Astrocyte (in vitro differentiated cells and primary cell): ENCODE data around the gene SKA2. TPM values are rescaled to one million over a fixed set of nuclear protein-coding genes. Genes with fewer than 3 reads are reported as not detected.

Experiments
- DNase-seq: peaks from one replicate; pipeline ENCODE4 v3.0.0-alpha.2; 2010; ENCODE audit warnings: low read depth
- FAIRE-seq: peaks from 2 replicates; lab custom pipeline; 2011; peaks lifted over from hg19 to GRCh38; lab: Jason Lieb, UNC
- H2AFZ ChIP-seq: 2 replicates; pipeline ENCODE4 v1.6.0; 2012; ENCODE audit warnings: low read depth, low read length, inconsistent platforms
- H3K27ac ChIP-seq: 2 replicates; pipeline ENCODE4 v1.5.1; 2011; ENCODE audit warnings: low read depth, low read length, inconsistent platforms
- H3K27me3 ChIP-seq: 2 replicates; pipeline ENCODE4 v1.6.0; 2011; ENCODE audit warnings: low read length, inconsistent platforms; ENCODE audit not compliant: insufficient read depth
- H3K36me3 ChIP-seq: 2 replicates; pipeline ENCODE4 v1.5.1; 2011; ENCODE audit warnings: low read length, inconsistent platforms; ENCODE audit not compliant: insufficient read depth
- H3K4me1 ChIP-seq: 2 replicates; pipeline ENCODE4 v1.5.1; 2011; ENCODE audit warnings: low read length, inconsistent platforms; ENCODE audit not compliant: insufficient read depth
- H3K4me2 ChIP-seq: 2 replicates; pipeline ENCODE4 v1.6.0; 2012; ENCODE audit warnings: low read length, inconsistent platforms
- H3K4me3 ChIP-seq: 2 replicates; pipeline ENCODE4 v1.5.1; 2011; ENCODE audit warnings: low read depth, mild to moderate bottlenecking, low read length, inconsistent platforms; ENCODE audit not compliant: insufficient read depth
- H3K79me2 ChIP-seq: 2 replicates; pipeline ENCODE4 v1.6.0; 2012; ENCODE audit warnings: mild to moderate bottlenecking, low read length, inconsistent platforms; ENCODE audit not compliant: insufficient read depth
- H3K9ac ChIP-seq: 2 replicates; pipeline ENCODE4 v1.6.0; 2012; ENCODE audit warnings: mild to moderate bottlenecking, low read length, inconsistent platforms
- H3K9me3 ChIP-seq: 2 replicates; pipeline ENCODE4 v1.5.1; 2012; ENCODE audit warnings: low read depth, mild to moderate bottlenecking, low read length, inconsistent platforms; ENCODE audit not compliant: insufficient read depth
- H4K20me1 ChIP-seq: 2 replicates; pipeline ENCODE4 v1.6.0; 2012; ENCODE audit warnings: low read length, inconsistent platforms; ENCODE audit not compliant: insufficient read depth
- H3K27ac Mint-ChIP-seq: one replicate; pipeline ENCODE4 v1.8.0; 2021; ENCODE audit warnings: mild to moderate bottlenecking, mixed read lengths; ENCODE audit not compliant: unreplicated experiment
- H3K27me3 Mint-ChIP-seq: one replicate; pipeline ENCODE4 v1.8.0; 2021; ENCODE audit warnings: low read depth, mixed read lengths; ENCODE audit not compliant: unreplicated experiment
- H3K36me3 Mint-ChIP-seq: one replicate; pipeline ENCODE4 v1.8.0; 2021; ENCODE audit warnings: low read depth, mixed read lengths; ENCODE audit not compliant: unreplicated experiment
- H3K4me1 Mint-ChIP-seq: one replicate; pipeline ENCODE4 v1.8.0; 2021; ENCODE audit warnings: low read depth, mixed read lengths; ENCODE audit not compliant: unreplicated experiment
- H3K4me3 Mint-ChIP-seq: one replicate; pipeline ENCODE4 v1.8.0; 2021; ENCODE audit warnings: mild to moderate bottlenecking, moderate library complexity, mixed read lengths; ENCODE audit not compliant: unreplicated experiment
- H3K9me3 Mint-ChIP-seq: one replicate; pipeline ENCODE4 v1.8.0; 2021; ENCODE audit warnings: mild to moderate bottlenecking, mixed read lengths; ENCODE audit not compliant: unreplicated experiment
- EZH2 ChIP-seq: IDR thresholded peaks from 2 replicates; pipeline ENCODE4 v1.6.1; 2012; ENCODE audit warnings: mild to moderate bottlenecking, low read length, inconsistent platforms; ENCODE audit not compliant: insufficient read depth
- total RNA-seq: library from RNA; stranded (reverse); gene quantifications from 2 replicates; pipeline ENCODE4 v1.2.1, GENCODE V29; 2021
- TF ChIP-seq, protein P1 (sequence below): IDR thresholded peaks from 2 replicates; pipeline ENCODE4 v1.5.1; 2011; ENCODE audit warnings: low read depth, mild to moderate bottlenecking, inconsistent platforms, low read length, moderate library complexity; ENCODE audit not compliant: insufficient read depth

The SKA2 gene
- total RNA-seq, 1 donor from 2014 or later = 42.6 TPM

DNA sequence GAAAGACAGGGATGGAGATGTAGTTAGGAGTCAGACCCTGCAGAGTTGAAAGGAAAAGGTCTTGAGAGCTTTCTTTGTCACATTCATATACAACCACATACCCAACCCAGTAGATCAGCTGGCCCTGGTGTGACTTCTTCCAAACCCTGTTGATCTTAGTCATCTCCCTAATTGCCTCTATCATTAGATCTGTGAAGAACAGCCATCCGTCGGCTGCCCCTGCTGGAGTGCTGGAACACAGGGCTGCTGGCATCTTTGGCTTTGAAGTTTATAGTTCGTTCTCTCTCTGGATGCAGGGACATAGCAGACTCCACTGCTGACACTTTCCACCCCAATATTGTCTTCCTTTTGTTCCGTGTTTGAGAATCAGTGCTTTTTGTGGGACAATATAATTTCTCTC lies 44.4 kb upstream of the SKA2 start:
- H2AFZ ChIP-seq = no peak overlapping the region
- H3K27me3 Mint-ChIP-seq = no peaks in the 10 kb centered on the region
- H3K27me3 ChIP-seq = no peaks in the 10 kb centered on the region
- no peak overlapping the region for H3K9ac ChIP-seq
- H3K9me3 ChIP-seq = no peaks in the 10 kb centered on the region
- no peaks in the 10 kb centered on the region for H4K20me1 ChIP-seq
- H3K36me3 Mint-ChIP-seq = peaks cover 2% of the 10 kb centered on the region
- H3K27ac Mint-ChIP-seq = no peak overlapping the region
- no peaks in the 10 kb centered on the region for H3K79me2 ChIP-seq
- TF ChIP-seq EZH2 = no peak
- TF ChIP-seq, protein P1, sequence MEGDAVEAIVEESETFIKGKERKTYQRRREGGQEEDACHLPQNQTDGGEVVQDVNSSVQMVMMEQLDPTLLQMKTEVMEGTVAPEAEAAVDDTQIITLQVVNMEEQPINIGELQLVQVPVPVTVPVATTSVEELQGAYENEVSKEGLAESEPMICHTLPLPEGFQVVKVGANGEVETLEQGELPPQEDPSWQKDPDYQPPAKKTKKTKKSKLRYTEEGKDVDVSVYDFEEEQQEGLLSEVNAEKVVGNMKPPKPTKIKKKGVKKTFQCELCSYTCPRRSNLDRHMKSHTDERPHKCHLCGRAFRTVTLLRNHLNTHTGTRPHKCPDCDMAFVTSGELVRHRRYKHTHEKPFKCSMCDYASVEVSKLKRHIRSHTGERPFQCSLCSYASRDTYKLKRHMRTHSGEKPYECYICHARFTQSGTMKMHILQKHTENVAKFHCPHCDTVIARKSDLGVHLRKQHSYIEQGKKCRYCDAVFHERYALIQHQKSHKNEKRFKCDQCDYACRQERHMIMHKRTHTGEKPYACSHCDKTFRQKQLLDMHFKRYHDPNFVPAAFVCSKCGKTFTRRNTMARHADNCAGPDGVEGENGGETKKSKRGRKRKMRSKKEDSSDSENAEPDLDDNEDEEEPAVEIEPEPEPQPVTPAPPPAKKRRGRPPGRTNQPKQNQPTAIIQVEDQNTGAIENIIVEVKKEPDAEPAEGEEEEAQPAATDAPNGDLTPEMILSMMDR = no peak
- H3K4me2 ChIP-seq = no peak overlapping the region
- peaks cover 28% of the 10 kb centered on the region for H3K36me3 ChIP-seq
- H3K4me1 Mint-ChIP-seq = no peaks in the 10 kb centered on the region
- H3K9me3 Mint-ChIP-seq = no peaks in the 10 kb centered on the region
- no peak for DNase-seq
- H3K27ac ChIP-seq = no peak overlapping the region
- H3K4me3 Mint-ChIP-seq = no peak overlapping the region
- no peak overlapping the region for H3K4me3 ChIP-seq
- no peaks in the 10 kb centered on the region for H3K4me1 ChIP-seq
- no peak for FAIRE-seq

DNA sequence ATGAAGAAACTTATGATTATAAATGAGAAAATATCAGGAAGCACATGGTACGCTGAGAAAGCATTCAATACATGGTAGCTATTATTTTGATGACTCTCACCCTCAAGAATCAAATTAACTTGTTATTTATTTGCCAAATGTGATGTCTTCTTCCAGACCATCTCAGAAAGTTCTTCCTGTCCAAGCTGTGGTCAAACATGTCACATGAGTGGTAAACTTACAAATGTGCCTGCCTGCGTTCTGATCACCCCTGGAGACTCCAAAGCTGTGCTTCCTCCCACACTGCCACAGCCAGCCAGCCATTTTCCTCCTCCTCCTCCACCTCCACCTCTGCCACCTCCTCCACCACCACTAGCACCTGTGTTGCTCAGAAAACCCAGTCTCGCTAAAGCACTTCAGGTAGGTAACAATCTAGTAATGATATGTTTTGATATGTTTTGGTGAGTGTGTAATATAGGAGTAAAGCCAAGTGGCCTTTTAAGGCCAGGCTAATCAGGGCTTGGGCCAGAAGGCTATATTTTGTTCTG lies 38.4 kb upstream of the SKA2 start:
- H3K79me2 ChIP-seq = no peaks in the 10 kb centered on the region
- H3K27me3 ChIP-seq = no peaks in the 10 kb centered on the region
- no peak overlapping the region for H3K4me3 Mint-ChIP-seq
- peaks cover 19% of the 10 kb centered on the region for H3K36me3 ChIP-seq
- peaks cover 2% of the 10 kb centered on the region for H3K4me1 Mint-ChIP-seq
- no peak overlapping the region for H3K9ac ChIP-seq
- H3K27ac ChIP-seq = no peak overlapping the region
- no peak overlapping the region for H3K4me2 ChIP-seq
- H3K27me3 Mint-ChIP-seq = no peaks in the 10 kb centered on the region
- no peak for TF ChIP-seq EZH2
- TF ChIP-seq, protein P1 = no peak
- no peak for FAIRE-seq
- H3K9me3 ChIP-seq = no peaks in the 10 kb centered on the region
- no peaks in the 10 kb centered on the region for H3K4me1 ChIP-seq
- H3K27ac Mint-ChIP-seq = no peak overlapping the region
- H3K36me3 Mint-ChIP-seq = peaks cover 2% of the 10 kb centered on the region
- no peak for DNase-seq
- H3K4me3 ChIP-seq = no peak overlapping the region
- H3K9me3 Mint-ChIP-seq = peaks cover 2% of the 10 kb centered on the region
- H2AFZ ChIP-seq = no peak overlapping the region
- H4K20me1 ChIP-seq = no peaks in the 10 kb centered on the region

DNA sequence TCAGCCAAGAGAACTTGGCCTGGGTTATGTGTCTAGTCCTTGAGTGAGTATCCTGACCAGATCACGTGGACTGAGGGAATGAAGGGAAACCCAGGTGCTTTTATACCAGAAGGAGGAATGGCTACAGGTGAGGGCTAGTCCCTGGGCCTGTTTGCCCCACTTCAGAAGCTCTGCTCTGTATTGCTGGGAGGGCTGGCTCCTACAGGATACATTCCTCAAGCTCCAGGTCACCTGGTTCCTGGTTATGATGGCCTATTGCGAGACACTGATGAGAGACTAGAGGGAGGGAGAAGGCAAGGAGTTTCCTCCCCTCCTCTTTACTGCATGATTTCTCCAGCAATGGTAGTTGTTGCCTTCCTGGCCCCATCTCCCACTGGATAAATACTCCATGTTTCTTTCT lies 35.8 kb upstream of the SKA2 start:
- H3K4me1 Mint-ChIP-seq = peaks cover 2% of the 10 kb centered on the region
- Histone ChIP-seq H3K27ac (no peak overlapping the region), H4K20me1 (no peaks in the 10 kb centered on the region), H3K4me1 (no peaks in the 10 kb centered on the region), H3K36me3 (peaks cover 15% of the 10 kb centered on the region), H3K9me3 (no peaks in the 10 kb centered on the region), H3K27me3 (no peaks in the 10 kb centered on the region), H2AFZ (no peak overlapping the region), H3K4me3 (no peak overlapping the region), H3K79me2 (no peaks in the 10 kb centered on the region), H3K4me2 (no peak overlapping the region), H3K9ac (no peak overlapping the region)
- H3K27me3 Mint-ChIP-seq = no peaks in the 10 kb centered on the region
- H3K9me3 Mint-ChIP-seq = peaks cover 2% of the 10 kb centered on the region
- FAIRE-seq (no peak), DNase-seq (no peak)
- H3K36me3 Mint-ChIP-seq = peaks cover 2% of the 10 kb centered on the region
- no peak overlapping the region for H3K4me3 Mint-ChIP-seq
- TF ChIP-seq, protein P1 = no peak
- TF ChIP-seq EZH2 = no peak
- no peak overlapping the region for H3K27ac Mint-ChIP-seq
